GM21515 (cell line): Measurements from ENCODE around the gene MYBBP1A.

Source experiments
- ATAC-seq: cut with Tn5 transposase; IDR thresholded peaks from one replicate; pipeline ENCODE4 v1.9.1; 2021; ENCODE audit not compliant: unreplicated experiment

Gene MYBBP1A

DNA sequence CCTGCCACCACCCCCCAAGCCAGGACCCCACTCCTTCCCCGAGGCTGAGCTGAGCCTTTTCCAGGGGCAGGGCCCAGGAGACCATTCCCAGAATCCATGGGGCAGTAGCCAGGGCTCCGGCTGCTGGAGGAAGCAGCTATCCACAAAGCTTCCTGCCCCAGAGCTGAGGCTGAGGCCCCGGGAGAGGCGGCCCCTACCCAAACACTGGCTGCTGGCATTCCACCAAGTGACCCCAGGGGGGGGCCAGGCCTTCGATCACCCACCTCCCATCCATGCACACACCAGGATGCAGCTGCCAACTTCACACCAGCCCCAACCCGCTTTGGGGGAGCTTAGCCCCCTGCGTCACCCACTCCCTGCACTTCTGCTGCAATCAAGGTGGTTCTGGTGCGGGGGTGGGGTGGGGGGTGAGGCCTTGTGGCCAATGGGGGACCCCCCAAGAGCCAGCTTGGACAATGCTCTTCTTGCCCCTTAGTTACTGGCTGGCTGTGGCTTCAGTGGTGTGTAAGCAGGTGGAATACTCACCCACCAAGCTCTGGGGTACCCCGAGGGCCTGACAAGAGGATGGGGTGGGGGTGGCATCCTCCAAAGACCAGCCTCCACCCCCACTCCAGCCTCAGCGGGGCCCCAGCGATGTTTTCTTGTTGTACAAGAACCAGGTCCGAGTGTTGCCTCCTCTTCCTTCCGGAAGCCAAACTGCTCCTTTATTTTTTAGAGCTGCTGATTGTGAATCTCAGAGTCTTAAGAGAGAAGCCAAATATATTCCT, 16.8 kb downstream of the MYBBP1A start:
- no peak for ATAC-seq

DNA sequence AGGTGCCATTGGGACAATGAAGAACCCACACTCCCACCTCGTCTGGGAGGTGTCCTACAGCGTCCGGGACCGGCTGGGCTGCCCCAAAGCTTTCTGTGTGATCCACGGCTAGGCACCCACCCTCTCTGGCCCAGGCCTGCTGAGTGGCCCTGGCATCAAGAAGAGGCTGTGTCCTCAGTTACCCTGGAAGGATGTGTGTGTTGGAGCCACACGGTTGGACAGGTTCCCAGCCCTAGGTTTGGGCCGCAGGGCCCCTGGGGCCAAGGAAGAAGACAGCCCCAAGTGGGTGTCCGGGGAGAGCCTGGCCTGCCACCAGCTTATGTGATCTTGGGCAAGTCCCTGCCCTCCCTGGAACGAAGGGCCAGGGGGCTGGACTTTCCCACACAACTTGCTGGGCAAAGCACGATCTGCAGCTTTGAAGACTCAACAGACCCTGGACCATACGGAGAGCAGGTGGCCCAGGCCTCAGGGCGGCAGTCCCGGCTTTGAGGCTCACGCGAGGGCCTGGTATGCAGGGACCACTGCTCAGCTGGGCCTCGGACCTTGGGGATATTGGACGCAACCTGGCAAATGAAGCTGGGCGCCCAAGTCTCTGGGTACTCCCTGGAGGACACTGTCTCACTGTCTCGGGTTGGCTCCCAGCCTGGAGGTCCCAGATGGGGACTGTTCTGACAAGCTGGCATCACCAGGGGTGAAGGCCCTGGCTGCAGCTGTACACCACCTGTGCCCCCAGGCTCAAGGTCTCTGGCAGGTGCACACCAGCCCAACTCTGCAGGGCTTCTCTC, 17.5 kb downstream of the MYBBP1A start:
- ATAC-seq: no peak

DNA sequence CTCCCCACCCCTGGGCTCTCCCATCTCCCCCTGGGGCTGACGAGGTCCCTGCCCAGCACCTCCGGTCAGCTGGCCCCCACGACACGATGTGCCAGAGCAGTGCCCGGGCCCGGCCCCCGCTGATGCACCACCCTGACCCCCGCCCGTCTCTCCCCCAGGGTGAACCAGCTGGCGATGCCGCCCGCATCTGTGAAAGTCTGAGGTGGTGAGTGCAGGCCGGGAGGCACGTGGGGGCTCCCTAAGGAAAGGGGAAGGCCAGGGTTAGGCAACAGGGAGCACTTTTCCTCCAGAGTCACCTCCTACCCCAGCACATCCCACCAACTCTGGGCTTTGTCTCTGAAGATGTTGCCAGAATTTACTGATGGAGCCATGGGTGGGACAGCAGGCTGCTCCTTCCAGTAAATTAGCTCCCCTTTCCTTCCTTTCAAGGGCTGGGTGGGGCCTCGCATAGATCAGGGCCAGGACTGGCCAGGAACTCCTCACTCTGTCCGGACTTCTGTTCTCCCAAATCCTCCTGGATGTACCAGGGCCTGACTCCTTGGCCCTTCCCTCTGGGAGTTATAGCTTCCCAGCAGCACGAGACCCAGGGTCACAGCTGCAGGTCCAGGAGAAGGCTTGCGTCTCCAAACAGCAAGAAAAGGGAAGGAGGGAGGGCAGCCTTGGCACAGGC, 18.3 kb downstream of the MYBBP1A start:
- no peak for ATAC-seq

DNA sequence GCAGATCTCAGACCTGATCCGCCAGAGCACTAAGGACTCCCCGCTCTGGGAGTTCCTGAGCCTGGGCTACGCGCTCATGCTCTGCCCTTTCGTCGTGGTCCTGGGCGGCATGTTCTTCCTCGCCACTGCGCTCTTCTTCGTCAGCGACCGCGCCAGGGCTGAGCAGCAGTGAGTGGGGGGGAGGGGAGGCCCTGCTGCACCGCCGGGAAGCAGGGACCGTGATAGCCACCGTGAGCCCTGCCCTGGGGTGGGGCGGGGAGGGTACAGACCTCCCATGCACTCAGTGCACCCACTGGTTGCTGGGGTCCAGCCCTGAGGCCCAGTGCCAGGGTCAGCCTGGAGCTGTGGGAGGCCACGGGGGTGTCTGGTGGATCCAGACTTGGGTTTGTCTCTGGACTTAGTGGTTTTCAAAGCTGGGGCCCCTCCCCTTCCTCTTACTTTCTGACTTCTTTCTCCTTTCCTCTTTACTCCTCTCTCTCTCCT, 18.9 kb downstream of the MYBBP1A start:
- ATAC-seq: no peak

DNA sequence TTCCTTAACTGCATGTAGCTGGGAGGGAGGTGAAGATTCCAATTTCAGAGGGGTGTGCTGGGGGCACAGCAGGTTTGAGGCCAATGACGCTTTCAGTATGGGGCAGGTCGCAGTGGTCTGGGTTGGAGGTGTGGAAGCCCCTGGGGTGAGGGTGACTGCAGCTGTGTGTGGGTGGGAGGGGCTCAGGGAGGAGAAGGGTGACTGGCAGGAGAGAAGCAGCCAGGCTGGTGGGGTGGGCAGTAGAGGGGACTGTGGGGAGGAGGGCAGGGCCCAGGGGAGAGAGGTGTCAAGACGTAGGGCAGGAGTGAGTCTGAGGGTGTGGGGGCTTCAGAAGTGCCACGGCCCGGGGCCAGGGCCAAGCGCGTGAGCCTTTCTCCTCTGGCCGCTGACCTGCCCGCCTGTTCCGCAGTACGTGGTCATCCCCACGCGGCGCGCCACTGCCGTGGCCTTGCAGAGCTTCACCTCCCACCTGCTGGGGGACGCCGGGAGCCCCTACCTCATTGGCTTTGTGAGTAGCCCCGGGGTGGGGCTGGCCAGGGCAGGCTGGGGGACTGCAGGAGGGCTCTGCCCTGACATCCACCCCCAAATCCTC, 19.4 kb downstream of the MYBBP1A start:
- no peak for ATAC-seq

DNA sequence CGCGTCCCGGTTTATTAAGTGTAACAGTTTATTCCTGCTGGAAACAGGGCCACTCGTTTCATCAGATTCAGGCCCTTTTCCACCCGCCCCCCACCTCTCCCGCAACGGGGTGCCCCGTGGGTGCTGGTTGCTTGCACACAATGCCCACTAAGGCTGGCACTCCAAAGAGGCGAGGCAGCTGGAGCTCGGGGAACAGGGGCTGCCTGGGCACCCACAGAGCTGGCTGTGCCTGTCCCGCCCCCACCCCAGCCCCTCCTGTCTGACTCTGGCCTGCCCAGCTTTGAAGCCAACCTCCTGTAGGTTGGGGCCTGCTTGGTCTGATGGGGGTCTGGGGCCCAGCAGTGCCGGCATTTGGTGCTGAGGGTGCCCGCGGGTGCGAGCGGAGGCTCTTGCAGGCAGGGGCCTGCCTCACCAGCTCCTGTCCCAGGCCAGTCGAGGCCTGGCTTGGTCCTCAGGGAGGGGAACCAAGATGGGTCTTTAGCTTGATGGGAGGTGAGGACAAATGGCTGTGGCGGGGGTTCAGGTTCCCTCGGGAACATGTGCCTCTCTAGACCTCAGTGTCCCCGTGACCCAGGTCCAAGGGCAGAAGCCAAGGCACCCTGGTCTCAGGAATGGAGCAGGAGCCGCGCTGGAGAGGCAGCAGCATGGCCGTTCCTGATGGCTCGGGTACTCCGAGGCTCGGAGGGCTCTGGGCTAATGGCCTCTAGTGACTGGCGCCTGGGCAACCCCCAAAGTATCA, 20.1 kb downstream of the MYBBP1A start:
- no peak for ATAC-seq

DNA sequence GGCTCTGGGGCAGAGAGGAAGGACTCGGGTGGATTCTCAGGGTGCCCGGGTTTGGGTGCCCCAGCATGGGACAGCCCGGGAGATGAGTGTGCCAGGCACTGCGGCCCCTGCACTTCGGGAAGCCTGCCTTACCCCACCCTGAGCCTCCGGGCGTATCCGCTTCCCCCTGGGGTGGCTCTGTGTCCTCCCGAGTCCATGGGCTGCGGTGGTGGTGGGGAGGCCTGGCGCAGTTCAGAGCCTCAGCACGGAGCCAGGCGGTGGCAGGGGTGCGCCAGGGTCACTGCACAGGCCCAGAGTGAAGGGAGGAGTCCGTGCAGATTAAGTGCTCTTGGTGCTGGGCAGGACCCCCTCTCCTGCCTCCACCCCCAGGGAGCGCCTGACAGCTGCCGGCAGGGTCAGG, 20.7 kb downstream of the MYBBP1A start:
- no peak for ATAC-seq

DNA sequence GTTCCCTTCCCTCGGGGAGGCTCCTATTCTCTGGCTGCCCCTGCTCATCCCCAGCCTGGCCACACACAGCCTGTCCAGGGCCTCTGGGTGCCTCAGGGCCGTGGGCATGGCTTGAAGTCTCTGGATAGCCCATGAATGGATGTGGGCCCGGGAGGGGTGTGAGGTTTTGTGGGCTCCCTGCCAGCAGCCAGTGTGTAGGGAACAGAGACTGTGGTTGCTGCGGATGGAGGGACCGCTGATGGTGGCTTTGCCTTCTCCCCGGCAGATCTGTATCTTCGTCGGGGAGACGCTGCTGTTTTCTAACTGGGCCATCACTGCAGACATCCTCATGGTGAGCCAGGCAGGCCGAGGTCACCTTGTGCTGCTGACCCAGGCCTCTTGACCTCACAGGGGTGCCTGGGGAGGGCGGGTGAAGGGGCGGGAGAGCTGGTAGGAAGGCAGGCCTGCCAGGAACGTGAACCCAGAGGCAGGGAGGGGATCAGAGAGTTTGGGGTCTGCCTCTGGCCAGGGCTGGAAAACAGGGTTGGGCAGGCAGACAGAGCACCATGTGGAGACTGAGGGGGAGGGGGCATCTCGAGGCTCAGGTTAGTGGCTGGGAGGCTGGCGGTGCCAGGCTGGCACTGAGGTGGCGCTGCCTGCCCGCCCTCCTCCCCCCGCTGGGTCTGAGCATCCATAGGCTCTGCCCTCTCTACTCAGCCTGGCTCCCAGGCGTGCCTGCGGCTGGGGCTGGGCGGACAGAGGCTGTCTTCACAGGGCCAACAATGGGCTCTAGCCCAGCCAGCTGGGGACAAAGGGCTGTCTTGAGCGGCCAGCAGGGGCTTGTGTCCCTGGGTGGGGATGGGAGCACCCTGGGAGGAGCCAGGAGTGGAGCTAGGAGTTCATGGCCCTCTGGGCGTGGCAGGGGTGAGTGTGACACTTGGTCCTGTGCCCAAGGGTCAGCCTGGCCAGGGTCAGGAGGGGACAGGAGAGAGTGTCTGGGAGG, 21.4 kb downstream of the MYBBP1A start:
- ATAC-seq: no peak

DNA sequence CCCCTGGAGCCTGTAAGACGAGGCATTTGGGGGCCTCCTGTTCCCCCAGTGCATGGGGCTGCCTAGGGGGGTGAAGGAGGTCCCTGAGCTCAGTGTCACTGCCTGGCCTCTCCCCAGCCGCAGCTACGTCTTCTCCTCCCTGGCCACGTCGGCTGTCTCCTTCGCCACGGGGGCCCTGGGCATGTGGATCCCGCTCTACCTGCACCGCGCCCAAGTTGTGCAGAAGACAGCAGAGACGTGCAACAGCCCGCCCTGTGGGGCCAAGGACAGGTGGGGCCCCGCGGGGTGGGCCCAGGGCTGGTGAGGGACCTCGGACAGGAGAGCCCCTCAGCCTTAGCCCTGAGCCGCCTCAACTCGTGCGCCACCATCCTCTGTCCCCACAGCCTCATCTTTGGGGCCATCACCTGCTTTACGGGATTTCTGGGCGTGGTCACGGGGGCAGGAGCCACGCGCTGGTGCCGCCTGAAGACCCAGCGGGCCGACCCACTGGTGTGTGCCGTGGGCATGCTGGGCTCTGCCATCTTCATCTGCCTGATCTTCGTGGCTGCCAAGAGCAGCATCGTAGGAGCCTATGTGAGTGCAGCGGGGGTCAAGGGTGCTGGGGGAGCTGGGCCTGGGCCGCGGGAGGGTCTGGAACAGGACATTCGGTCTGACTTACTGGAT, 22.2 kb downstream of the MYBBP1A start:
- ATAC-seq: no peak

DNA sequence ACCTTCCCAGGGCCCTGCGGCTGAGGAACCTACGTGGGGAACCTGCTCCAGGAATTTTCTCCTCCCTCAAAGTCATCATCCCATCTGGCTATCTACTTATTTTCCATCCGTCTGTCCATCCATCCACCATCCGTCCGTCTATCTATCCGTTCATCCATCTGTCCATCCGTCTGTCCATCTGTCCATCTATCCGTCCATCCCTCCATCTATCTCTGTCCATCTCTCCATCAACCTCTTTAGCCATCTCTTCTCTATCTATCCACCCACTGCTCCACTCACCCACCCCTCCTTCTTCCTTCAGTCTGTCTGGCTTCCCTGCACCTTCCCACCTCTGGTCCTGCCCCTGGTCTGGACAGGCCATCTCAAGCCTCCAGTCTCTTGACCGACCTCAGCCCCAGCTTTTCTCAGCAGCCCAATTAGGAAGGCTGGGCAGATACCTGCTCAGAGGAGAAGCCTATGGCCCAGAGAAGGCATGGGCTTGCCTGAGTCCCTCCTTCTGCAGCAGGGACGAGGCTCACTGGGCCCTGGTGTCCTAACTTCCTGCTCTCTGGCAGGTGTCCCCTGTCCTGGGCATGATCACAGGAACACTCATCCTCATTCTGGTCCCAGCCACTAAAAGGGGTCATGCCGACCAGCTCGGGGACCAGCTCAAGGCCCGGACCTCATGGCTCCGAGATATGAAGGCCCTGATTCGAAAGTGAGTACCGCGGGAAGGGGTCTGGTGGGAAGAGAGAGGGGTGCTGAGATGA, 23.0 kb downstream of the MYBBP1A start:
- ATAC-seq: no peak

DNA sequence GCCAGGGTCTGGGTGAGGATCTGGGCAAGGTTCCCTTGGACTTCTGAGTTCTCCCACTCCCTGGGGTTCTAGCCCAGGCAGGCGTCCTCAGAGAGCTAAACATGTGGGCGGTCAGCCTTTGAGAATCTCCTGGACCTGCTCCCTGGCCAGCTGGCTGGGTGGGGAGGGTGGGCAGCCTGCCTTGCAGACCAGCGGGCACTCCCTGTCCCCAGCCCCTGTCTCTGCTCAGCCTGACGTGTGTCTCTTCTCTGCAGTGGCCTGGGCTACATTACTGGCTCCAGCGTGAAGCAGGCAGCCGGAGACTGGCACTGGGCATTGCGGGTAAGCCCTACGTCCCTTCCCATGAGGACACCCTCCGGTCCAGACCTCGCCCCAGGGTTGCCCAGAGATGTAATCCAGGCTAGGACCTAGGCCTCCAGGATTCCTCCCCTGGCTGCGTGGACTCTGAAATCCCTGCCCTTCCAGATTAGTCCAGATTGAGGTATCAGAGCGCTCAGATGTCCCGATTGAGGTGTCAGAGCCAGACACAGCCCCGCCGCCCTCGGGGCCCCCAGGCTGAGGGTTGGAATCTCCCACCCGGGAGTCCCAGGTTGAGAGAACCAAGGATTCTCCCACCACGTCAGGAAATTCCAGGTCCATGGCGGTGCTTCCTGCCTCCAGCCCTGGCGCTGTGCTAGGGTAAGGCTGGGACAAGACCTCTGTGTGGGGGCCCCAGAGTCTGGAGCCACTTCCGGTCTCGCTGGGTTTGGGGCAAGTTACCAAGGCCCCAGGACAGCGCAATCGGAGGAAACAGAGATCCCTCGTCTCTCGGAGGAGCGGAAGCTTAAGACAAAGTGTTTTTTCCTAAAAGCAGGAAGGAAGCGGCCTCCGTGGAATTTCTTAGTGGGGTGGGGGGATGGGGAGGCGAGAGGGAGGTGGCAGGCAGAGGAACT, 24.1 kb downstream of the MYBBP1A start:
- ATAC-seq: no peak

DNA sequence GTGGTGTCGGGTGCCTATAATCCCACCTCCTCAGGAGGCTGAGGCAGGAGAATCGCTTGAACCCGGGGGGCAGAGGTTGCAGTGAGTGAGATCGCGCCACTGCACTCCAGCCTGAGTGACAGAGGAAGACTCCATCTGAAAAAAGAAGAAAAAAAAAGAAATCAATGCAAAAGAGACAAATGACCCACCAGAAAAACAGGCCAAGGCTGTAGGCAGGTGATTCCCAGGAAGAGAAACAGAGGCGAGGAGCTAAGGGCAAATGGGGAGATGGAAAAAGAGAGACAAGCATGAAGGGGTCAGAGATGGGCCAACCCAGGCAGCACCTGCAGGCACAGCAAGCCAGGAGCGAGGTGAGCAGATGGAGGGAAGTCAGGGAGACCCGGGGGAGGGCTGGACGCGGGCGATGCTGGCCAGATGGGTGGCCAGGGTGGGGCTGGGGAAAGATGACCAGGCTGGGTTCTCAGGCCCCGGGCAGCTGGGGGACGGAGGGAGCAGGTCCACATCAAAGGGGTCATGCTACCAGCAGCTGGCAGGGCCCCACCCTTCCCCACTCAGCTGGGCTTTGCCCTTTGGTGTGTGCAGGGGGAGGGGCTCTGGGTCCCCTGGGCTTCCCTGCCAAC, 25.5 kb downstream of the MYBBP1A start:
- no peak for ATAC-seq

DNA sequence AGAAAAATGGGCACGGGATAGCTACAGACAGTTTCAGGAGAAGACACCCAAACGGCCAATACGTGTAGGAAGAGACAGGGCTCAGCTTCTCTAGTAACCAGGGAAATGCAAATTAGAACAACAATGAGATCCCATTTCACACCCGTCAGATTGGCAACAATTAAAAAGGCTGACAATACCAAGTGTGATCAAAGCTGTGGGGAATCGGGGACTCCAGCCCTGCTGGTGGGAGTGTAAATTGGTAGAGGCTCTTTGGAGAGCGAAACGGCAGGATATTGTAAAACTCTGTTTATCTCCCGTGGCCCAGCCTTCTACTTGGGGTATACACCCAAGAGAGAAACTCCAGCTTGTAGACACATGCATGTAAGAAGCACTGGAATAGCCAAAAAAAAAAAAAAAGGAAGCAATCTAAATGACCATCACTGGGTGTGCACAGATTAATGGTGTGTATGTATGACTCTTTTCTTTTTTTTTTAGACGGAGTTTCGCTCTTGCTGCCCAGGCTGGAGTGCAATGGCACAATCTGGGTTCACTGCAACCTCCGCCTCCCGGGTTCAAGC, 27.5 kb downstream of the MYBBP1A start:
- ATAC-seq: no peak

DNA sequence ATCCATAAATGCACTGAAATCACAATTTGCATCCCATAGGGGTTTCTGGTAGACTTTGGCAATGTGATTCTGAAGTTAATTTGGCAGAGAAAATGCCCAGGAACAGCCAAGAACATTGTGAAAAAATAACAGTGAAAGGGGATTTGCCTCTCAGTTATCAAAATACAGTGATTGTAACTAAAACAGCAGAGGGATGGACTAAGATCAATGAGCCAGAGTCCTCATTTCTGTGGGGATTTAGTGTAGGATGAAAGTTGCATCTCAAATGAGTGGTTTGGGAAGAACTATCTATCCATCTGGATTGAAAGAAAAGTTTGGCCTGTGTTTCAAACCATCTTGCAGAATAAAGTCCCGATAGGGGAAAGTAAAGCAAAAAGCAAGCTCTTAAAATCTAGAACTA, 28.1 kb downstream of the MYBBP1A start:
- ATAC-seq: no peak

DNA sequence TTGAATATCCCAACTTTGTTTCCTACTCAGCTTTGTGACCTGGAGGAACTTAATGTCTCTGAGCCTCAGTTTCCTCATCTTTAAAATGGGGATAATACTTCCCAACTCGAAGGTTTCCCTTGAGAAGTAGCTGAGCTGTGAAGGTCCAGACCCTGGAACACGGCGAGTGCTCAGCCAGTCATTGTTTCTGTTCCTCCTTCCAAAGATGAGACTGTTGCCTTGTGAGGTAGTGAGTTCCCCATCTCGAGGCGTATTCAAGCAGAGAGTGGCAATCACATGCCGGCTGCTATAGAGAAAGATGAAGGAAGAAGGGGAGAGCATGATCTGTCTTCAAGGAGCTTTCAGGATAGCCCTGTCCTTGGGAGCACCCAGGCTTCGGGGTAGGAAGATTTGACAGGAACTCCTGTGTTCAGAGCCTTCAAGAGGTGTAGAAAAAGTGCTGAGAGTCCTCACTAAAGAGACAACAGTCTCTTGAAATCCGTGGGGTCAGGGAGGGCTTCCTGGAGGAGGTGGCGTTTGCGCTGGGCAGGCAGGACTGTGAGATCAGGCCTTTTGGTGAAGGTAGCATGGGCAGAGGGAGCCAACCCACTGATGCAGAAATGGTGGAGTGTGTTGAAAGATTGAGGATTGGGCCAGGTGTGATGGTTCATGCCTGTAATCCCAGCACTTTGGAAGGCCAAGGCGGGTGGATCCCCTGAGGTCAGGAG, 29.3 kb downstream of the MYBBP1A start:
- ATAC-seq: no peak

DNA sequence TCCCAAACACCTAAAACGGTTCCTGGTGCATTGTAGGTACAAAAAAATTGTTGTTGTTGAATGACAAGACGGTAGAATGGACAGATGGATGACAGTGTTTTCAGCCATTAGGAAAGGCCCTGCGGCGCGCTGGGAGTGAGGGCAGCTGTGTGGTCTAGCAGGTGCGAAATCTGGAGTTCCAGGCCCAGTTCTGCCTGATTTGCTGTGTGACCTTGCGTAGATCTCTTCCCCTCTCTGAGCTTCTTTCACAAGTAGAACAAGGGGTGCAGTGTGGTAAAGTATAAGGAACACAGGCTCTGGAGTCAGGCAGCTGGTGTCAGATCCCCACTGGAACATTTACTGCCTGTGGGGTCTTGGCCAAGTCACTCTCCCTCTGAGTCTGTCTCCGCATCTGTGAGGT, 31.2 kb downstream of the MYBBP1A start:
- no peak for ATAC-seq
